ENCODE data around the gene IMP4. TPM values are rescaled to one million over a fixed set of nuclear protein-coding genes. Genes with fewer than 3 reads are reported as not detected.

IMP4 gene
- total RNA-seq, 1 donor from 2014 or later: 36.7 TPM

Small RNA genes within 50 kb of the gene (small RNA-seq; reads per million reads assigned to genes)
- gene AC132479.1: not detected

Other genes starting within 250 kb of the IMP4 start
- gene POTEF, start 213.7 kb upstream of the IMP4 start, total RNA-seq: not detected
- 3.6 TPM for gene CCDC74B, start 197.8 kb upstream of the IMP4 start, total RNA-seq
- gene SMPD4, start 161.3 kb upstream of the IMP4 start, total RNA-seq: 8.4 TPM
- 73.9 TPM for gene MZT2B, start 160.6 kb upstream of the IMP4 start, total RNA-seq
- not detected for gene TUBA3E, start 144.5 kb upstream of the IMP4 start, total RNA-seq
- 16.7 TPM for gene PTPN18, start 13.2 kb downstream of the IMP4 start, total RNA-seq
- not detected for gene POTEI, start 166.4 kb downstream of the IMP4 start, total RNA-seq
- gene CFC1B, start 178.3 kb downstream of the IMP4 start, total RNA-seq: not detected